Nephron progenitor cell (in vitro differentiated cells): Measurements from ENCODE around the gene CD44.

ENCODE experiments used
- DNase-seq: peaks from one replicate; pipeline ENCODE4 v3.0.0; 2021
- H3K27ac Mint-ChIP-seq: 2 replicates; pipeline ENCODE4 v1.8.0; 2021; ENCODE audit warnings: mild to moderate bottlenecking, moderate library complexity, mixed read lengths
- H3K27me3 Mint-ChIP-seq: 2 replicates; pipeline ENCODE4 v1.8.0; 2021; ENCODE audit warnings: mild to moderate bottlenecking, low read depth, mixed read lengths; ENCODE audit not compliant: poor library complexity
- H3K36me3 Mint-ChIP-seq: 2 replicates; pipeline ENCODE4 v1.8.0; 2021; ENCODE audit warnings: low read depth, mixed read lengths
- H3K4me1 Mint-ChIP-seq: 2 replicates; pipeline ENCODE4 v1.8.0; 2021; ENCODE audit warnings: mixed read lengths
- H3K4me3 Mint-ChIP-seq: 2 replicates; pipeline ENCODE4 v1.8.0; 2021; ENCODE audit warnings: mild to moderate bottlenecking, moderate library complexity, mixed read lengths
- H3K9me3 Mint-ChIP-seq: 2 replicates; pipeline ENCODE4 v1.8.0; 2021; ENCODE audit warnings: mild to moderate bottlenecking, moderate library complexity, mixed read lengths
- CTCF ChIP-seq: fragments of 200-600 bp; sonication (generic); IDR thresholded peaks from 2 replicates; pipeline ENCODE4 v1.5.0; 2021; ENCODE audit warnings: antibody characterized with exemption

The CD44 gene

GRCh38 chr11:35235157-35235468 lies 96.1 kb downstream of the CD44 start:
- Mint-ChIP-seq H3K4me1 (peaks cover 24% of the 10 kb centered on the region), H3K4me3 (no peak overlapping the region), H3K27me3 (peaks cover 4% of the 10 kb centered on the region), H3K36me3 (no peaks in the 10 kb centered on the region), H3K27ac (no peak overlapping the region), H3K9me3 (peaks cover 19% of the 10 kb centered on the region)
- TF ChIP-seq CTCF: no peak
- no peak for DNase-seq

DNA sequence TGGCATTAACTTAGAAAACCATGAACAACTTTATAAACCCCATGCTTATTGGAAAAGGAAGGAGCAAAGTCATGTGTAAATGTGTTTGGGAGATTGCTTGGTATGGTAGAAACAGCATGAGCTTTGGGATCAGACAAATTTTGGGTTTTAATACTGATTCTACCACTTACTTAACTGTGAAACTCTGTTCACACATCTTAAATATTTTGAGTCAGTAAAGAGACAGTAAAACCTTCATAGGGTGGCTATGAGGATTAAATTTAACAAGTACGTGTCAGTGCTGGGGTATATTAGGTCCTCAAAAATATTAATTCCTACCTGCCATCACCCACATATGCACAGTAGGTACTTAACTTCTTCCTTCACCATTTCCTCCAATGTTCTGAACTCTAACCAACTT lies 96.5 kb downstream of the CD44 start:
- Mint-ChIP-seq H3K36me3 (no peaks in the 10 kb centered on the region), H3K4me3 (no peak overlapping the region), H3K27ac (no peak overlapping the region), H3K27me3 (peaks cover 4% of the 10 kb centered on the region), H3K9me3 (peaks cover 19% of the 10 kb centered on the region), H3K4me1 (peaks cover 20% of the 10 kb centered on the region)
- TF ChIP-seq CTCF: no peak
- no peak for DNase-seq

DNA sequence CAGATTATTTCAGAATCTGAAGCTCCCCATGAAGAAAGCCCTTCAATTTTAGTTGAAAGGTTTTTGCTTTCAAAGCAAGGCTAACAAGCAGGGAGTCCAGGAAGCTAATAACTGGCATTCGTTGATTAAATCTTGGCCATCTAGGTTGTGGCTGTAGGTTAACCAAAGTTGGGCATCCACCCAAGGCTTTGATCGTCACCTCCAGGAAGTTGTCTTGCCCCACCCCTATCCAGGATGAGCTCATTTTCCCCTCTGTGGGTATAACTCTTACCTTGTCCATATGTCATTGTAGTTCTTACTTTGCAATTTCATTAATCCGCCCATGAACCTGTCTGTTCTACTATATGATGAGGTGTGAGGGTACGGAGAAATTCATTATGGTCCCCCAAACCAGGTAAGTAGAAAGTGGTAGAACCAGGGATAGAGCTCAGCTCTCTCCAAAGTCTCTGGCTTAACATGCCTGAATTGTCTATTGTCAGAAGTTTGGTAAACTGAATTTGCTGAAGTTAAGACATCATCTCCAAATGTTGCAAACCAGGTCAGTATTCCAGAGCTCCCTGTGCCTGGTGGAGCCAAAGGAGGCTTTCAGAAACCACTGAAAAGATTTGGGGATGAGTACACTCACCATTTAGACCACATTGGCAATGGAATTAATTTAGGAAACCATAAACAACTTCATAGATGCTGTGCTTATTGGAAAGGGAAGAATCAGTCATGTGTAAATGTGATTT lies 97.1 kb downstream of the CD44 start:
- DNase-seq: no peak
- no peaks in the 10 kb centered on the region for H3K36me3 Mint-ChIP-seq
- peaks cover 19% of the 10 kb centered on the region for H3K9me3 Mint-ChIP-seq
- H3K4me3 Mint-ChIP-seq: no peak overlapping the region
- peaks cover 14% of the 10 kb centered on the region for H3K4me1 Mint-ChIP-seq
- no peak for TF ChIP-seq CTCF
- H3K27ac Mint-ChIP-seq: no peak overlapping the region
- H3K27me3 Mint-ChIP-seq: peaks cover 4% of the 10 kb centered on the region

- no peak overlapping the region for H3K4me3 Mint-ChIP-seq
- H3K4me1 Mint-ChIP-seq: peaks cover 13% of the 10 kb centered on the region
- no peak overlapping the region for H3K27ac Mint-ChIP-seq
- DNase-seq: no peak
- peaks cover 19% of the 10 kb centered on the region for H3K9me3 Mint-ChIP-seq
- no peaks in the 10 kb centered on the region for H3K36me3 Mint-ChIP-seq
- peaks cover 4% of the 10 kb centered on the region for H3K27me3 Mint-ChIP-seq
- TF ChIP-seq CTCF: no peak
These were observed 97.7 kb downstream of the CD44 start for GRCh38 chr11:35236667-35237003.

- H3K4me3 Mint-ChIP-seq: no peak overlapping the region
These were observed 98.4 kb downstream of the CD44 start for GRCh38 chr11:35237351-35237750.

More at GRCh38 chr11:35237351-35237750, 98.4 kb downstream of the CD44 start:
- DNase-seq: no peak
- Mint-ChIP-seq H3K4me1 (peaks cover 17% of the 10 kb centered on the region), H3K27me3 (peaks cover 4% of the 10 kb centered on the region), H3K27ac (no peak overlapping the region), H3K9me3 (peaks cover 19% of the 10 kb centered on the region), H3K36me3 (no peaks in the 10 kb centered on the region)
- TF ChIP-seq CTCF: no peak
